Mammary epithelial cell (primary cell): ENCODE results near the gene XPO5.

Experiments used
- CTCF ChIP-seq, 2 donors: IDR thresholded peaks in 1 of 2; conservative IDR thresholded peaks in 1 of 2; 2 replicates each; pipeline ENCODE4 v1.5.1; 2011 to 2012; ENCODE audit warnings: inconsistent platforms in 2 of 2, low read length in 2 of 2, mild to moderate bottlenecking in 2 of 2, control low read depth in 1 of 2, low read depth in 1 of 2; ENCODE audit not compliant: insufficient read depth in 1 of 2; ENCODE audit errors: extremely low read depth in 1 of 2
- EZH2 ChIP-seq: IDR thresholded peaks from 2 replicates; pipeline ENCODE4 v1.6.1; 2012; ENCODE audit warnings: low read length, inconsistent platforms, borderline replicate concordance

- TF ChIP-seq CTCF (conservative IDR thresholded peaks at IDR 0.05 in 1 of 2, IDR thresholded peaks at IDR 0.05 in 1 of 2; ENCODE audit: extremely low read depth in 1 of 2, insufficient read depth in 1 of 2, low read depth in 1 of 2, low read length in 2 of 2) (no peak), EZH2 (no peak)
These were observed 35.3 kb downstream of the XPO5 start for GRCh38 chr6:43540507-43540906.
